ENCODE data around the gene SPACA9. TPM values are rescaled to one million over a fixed set of nuclear protein-coding genes. Genes with fewer than 3 reads are reported as not detected.

Gene SPACA9
- polyA plus RNA-seq, 3 donors, result 0.28 to 0.95 (median 0.57) TPM

- H3K27ac ChIP-seq (ENCODE audit: low read depth in 1 of 2, low read length in 2 of 2), result peak overlapping the region in 1 of 2 donors; percentile 44
- H3K79me2 ChIP-seq (ENCODE audit: insufficient read depth, low read length), result no peaks in the 10 kb centered on the region
- 90% methylated on average over 6 of the region's 6 CpGs for WGBS (ENCODE audit: insufficient coverage)
- peaks cover 48 to 95% of the 10 kb centered on the region in 2 donors for H3K36me3 ChIP-seq (replicated peaks in 1 of 2; ENCODE audit: control insufficient read depth in 1 of 2, insufficient read depth in 2 of 2, low read length in 2 of 2)
- peak in 1 of 3 donors; percentile 23 for DNase-seq
- no peaks in the 10 kb centered on the region for H4K20me1 ChIP-seq (ENCODE audit: insufficient read depth, low read length)
- no peaks in the 10 kb centered on the region for H3K27me3 ChIP-seq (ENCODE audit: control insufficient read depth in 2 of 2, insufficient read depth in 2 of 2, low read length in 2 of 2)
- H3K4me3 ChIP-seq (replicated peaks in 1 of 3; ENCODE audit: low read depth in 2 of 3, low read length in 3 of 3), result no peak overlapping the region
- peaks cover 0 to 2% of the 10 kb centered on the region in 2 donors for H3K4me1 ChIP-seq (ENCODE audit: control insufficient read depth in 1 of 2, insufficient read depth in 2 of 2, low read length in 2 of 2)
- H3K4me1 Mint-ChIP-seq, result peaks cover 4% of the 10 kb centered on the region
- no peak overlapping the region for H2AFZ ChIP-seq (ENCODE audit: insufficient read depth, low read depth, low read length, poor library complexity, severe bottlenecking)
- H3K4me3 Mint-ChIP-seq, result no peak overlapping the region
- H3K27ac Mint-ChIP-seq, result peak overlapping the region in 4 of 7 donors; percentile 11 to 46 (median 17)
- H3K9me3 ChIP-seq (replicated peaks in 1 of 2; ENCODE audit: control insufficient read depth in 1 of 2, insufficient read depth in 1 of 2, low read length in 2 of 2), result no peaks in the 10 kb centered on the region
- peaks cover 79 to 89% of the 10 kb centered on the region in 2 donors for H3K36me3 Mint-ChIP-seq
- intact Hi-C loops (cut with micrococcal nuclease), result no loop called here
- H3K9ac ChIP-seq (ENCODE audit: insufficient read depth, low read length, poor library complexity, severe bottlenecking), result no peak overlapping the region
- no peak for TF ChIP-seq CTCF (IDR thresholded peaks at IDR 0.05)
- H3K9me3 Mint-ChIP-seq, result no peaks in the 10 kb centered on the region
- H3K27me3 Mint-ChIP-seq (ENCODE audit: low read depth in 3 of 3), result peaks cover 0 to 3% (median under 1%) of the 10 kb centered on the region in 3 donors
- H3K4me2 ChIP-seq (replicated peaks; ENCODE audit: extremely low read depth, low read length, poor library complexity, severe bottlenecking), result no peak overlapping the region
These were observed 18.2 kb downstream of the SPACA9 start for GRCh38 chr9:132896906-132897305.

- TF ChIP-seq CTCF (IDR thresholded peaks at IDR 0.05), result no peak
- Histone ChIP-seq H3K9me3 (replicated peaks in 1 of 2; ENCODE audit: control insufficient read depth in 1 of 2, insufficient read depth in 1 of 2, low read length in 2 of 2) (no peaks in the 10 kb centered on the region), H3K27ac (ENCODE audit: low read depth in 1 of 2, low read length in 2 of 2) (no peak overlapping the region), H2AFZ (ENCODE audit: insufficient read depth, low read depth, low read length, poor library complexity, severe bottlenecking) (no peak overlapping the region), H3K9ac (ENCODE audit: insufficient read depth, low read length, poor library complexity, severe bottlenecking) (no peak overlapping the region), H4K20me1 (ENCODE audit: insufficient read depth, low read length) (no peaks in the 10 kb centered on the region), H3K4me1 (ENCODE audit: control insufficient read depth in 1 of 2, insufficient read depth in 2 of 2, low read length in 2 of 2) (peaks cover 0 to 2% of the 10 kb centered on the region in 2 donors), H3K4me2 (replicated peaks; ENCODE audit: extremely low read depth, low read length, poor library complexity, severe bottlenecking) (no peak overlapping the region), H3K4me3 (replicated peaks in 1 of 3; ENCODE audit: low read depth in 2 of 3, low read length in 3 of 3) (no peak overlapping the region), H3K27me3 (ENCODE audit: control insufficient read depth in 2 of 2, insufficient read depth in 2 of 2, low read length in 2 of 2) (no peaks in the 10 kb centered on the region), H3K79me2 (ENCODE audit: insufficient read depth, low read length) (no peaks in the 10 kb centered on the region), H3K36me3 (replicated peaks in 1 of 2; ENCODE audit: control insufficient read depth in 1 of 2, insufficient read depth in 2 of 2, low read length in 2 of 2) (peaks cover 56 to 93% of the 10 kb centered on the region in 2 donors)
- Mint-ChIP-seq H3K4me3 (no peak overlapping the region), H3K4me1 (peaks cover 4% of the 10 kb centered on the region), H3K36me3 (peaks cover 81 to 86% of the 10 kb centered on the region in 2 donors), H3K27ac (no peak overlapping the region), H3K27me3 (ENCODE audit: low read depth in 3 of 3) (peaks cover 0 to 3% (median 0%) of the 10 kb centered on the region in 3 donors), H3K9me3 (no peaks in the 10 kb centered on the region)
- 100% methylated on average over 5 of the region's 7 CpGs for WGBS (ENCODE audit: insufficient coverage)
- intact Hi-C loops (cut with micrococcal nuclease), result no loop called here
- no peak for DNase-seq
These were observed 19.4 kb downstream of the SPACA9 start for GRCh38 chr9:132898051-132898450.
